GM19452 (cell line): Measurements from ENCODE around the gene FBXL17.

Source experiments
- ATAC-seq: cut with Tn5 transposase; IDR thresholded peaks from one replicate; pipeline ENCODE4 v1.9.1; 2021; ENCODE audit not compliant: unreplicated experiment

FBXL17 gene

GRCh38 chr5:107964722-107965121, 417.2 kb downstream of the FBXL17 start:
- ATAC-seq, result no peak

GRCh38 chr5:107959573-107960279, 422.2 kb downstream of the FBXL17 start:
- ATAC-seq, result no peak

- ATAC-seq, result no peak
Observed at GRCh38 chr5:107958861-107959260, 423.0 kb downstream of the FBXL17 start.

GRCh38 chr5:107958432-107958831, 423.5 kb downstream of the FBXL17 start:
- no peak for ATAC-seq

GRCh38 chr5:107957051-107957450, 424.8 kb downstream of the FBXL17 start:
- ATAC-seq, result no peak

- no peak for ATAC-seq
Observed at GRCh38 chr5:107955321-107955720, 426.6 kb downstream of the FBXL17 start.

GRCh38 chr5:107954254-107954653, 427.6 kb downstream of the FBXL17 start:
- ATAC-seq, result no peak

- ATAC-seq, result no peak
Observed at GRCh38 chr5:107952450-107952849, 429.4 kb downstream of the FBXL17 start.

- ATAC-seq, result no peak
Observed at GRCh38 chr5:107951309-107951708, 430.6 kb downstream of the FBXL17 start.

GRCh38 chr5:107950776-107951175, 431.1 kb downstream of the FBXL17 start:
- ATAC-seq, result no peak

- no peak for ATAC-seq
Observed at GRCh38 chr5:107949688-107950341, 432.1 kb downstream of the FBXL17 start.

GRCh38 chr5:107948377-107948776, 433.5 kb downstream of the FBXL17 start:
- ATAC-seq, result no peak

- no peak for ATAC-seq
Observed at GRCh38 chr5:107945061-107945460, 436.8 kb downstream of the FBXL17 start.

- ATAC-seq, result no peak
Observed at GRCh38 chr5:107943923-107944322, 438.0 kb downstream of the FBXL17 start.

- ATAC-seq, result no peak
Observed at GRCh38 chr5:107941036-107941435, 440.9 kb downstream of the FBXL17 start.

- no peak for ATAC-seq
Observed at GRCh38 chr5:107937651-107938355, 444.1 kb downstream of the FBXL17 start.

- no peak for ATAC-seq
Observed at GRCh38 chr5:107937204-107937603, 444.7 kb downstream of the FBXL17 start.

- no peak for ATAC-seq
Observed at GRCh38 chr5:107936515-107936914, 445.4 kb downstream of the FBXL17 start.

- no peak for ATAC-seq
Observed at GRCh38 chr5:107935645-107936044, 446.3 kb downstream of the FBXL17 start.

- no peak for ATAC-seq
Observed at GRCh38 chr5:107933326-107933725, 448.6 kb downstream of the FBXL17 start.

GRCh38 chr5:107930891-107931290, 451.0 kb downstream of the FBXL17 start:
- ATAC-seq, result no peak

GRCh38 chr5:107930092-107930491, 451.8 kb downstream of the FBXL17 start:
- ATAC-seq, result no peak
